ENCODE results near the gene ATXN7L1. TPM values are rescaled to one million over a fixed set of nuclear protein-coding genes. Genes with fewer than 3 reads are reported as not detected.

Gene ATXN7L1
- total and polyA plus RNA-seq, 9 donors, result 5.0 to 17.6 (median 11.4) TPM

DNA sequence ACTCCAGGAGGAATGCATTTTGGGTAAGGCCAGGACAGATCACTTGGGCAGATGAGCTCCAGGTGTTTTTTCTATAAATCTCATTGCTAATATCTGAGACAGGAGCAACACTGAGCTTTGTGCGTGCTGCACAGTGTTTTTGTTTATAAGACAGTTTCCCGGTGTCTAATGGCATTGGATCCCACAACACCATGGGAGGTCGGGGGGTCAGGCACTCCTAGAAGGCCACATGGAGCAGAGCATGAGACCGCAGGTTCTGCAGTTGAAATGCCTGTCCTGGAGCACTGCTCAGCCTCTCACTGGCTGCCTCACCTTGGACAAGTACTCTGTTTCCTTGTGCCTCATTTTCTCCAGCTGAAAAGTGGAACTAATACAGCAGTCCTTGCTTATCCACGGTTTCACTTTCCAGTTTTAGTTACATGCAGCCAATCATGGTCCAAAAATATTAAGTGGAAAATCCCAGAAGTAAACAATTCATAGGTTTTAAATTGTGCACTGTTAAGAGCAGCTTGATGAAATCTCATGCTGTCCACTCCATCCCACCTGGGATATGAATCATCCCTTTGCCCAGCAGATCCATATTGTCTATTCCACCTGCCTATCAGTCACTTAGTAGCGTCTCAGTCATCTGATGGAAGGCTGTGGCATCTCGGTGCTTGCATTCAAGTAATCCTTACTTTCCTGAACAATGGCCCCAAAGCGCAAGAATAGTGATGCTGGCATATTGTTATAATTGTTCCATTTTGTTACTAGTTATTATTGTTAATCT, 35.2 kb downstream of the ATXN7L1 start:
- TF ChIP-seq EP300 (IDR thresholded peaks at IDR 0.05) (no peak), POLR2A (IDR thresholded peaks at IDR 0.05) (no peak)
- TF ChIP-seq, protein P1, sequence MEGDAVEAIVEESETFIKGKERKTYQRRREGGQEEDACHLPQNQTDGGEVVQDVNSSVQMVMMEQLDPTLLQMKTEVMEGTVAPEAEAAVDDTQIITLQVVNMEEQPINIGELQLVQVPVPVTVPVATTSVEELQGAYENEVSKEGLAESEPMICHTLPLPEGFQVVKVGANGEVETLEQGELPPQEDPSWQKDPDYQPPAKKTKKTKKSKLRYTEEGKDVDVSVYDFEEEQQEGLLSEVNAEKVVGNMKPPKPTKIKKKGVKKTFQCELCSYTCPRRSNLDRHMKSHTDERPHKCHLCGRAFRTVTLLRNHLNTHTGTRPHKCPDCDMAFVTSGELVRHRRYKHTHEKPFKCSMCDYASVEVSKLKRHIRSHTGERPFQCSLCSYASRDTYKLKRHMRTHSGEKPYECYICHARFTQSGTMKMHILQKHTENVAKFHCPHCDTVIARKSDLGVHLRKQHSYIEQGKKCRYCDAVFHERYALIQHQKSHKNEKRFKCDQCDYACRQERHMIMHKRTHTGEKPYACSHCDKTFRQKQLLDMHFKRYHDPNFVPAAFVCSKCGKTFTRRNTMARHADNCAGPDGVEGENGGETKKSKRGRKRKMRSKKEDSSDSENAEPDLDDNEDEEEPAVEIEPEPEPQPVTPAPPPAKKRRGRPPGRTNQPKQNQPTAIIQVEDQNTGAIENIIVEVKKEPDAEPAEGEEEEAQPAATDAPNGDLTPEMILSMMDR (IDR thresholded peaks at IDR 0.05), result no peak
- no peak overlapping the region for H3K4me3 ChIP-seq
- WGBS, 3 donors, result 56 to 72% (median 64%) methylated on average over 8 of the region's 8 CpGs
- intact Hi-C loops (cut with DNase I), result no loop called here
- DNase-seq, result no peak
- no peaks in the 10 kb centered on the region for H3K9me3 ChIP-seq
- no peaks in the 10 kb centered on the region for H3K27me3 ChIP-seq
- H3K27ac ChIP-seq, result no peak overlapping the region
- no peaks in the 10 kb centered on the region for H3K36me3 ChIP-seq
- peaks cover 7% of the 10 kb centered on the region for H3K4me1 ChIP-seq (ENCODE audit: insufficient read depth)

DNA sequence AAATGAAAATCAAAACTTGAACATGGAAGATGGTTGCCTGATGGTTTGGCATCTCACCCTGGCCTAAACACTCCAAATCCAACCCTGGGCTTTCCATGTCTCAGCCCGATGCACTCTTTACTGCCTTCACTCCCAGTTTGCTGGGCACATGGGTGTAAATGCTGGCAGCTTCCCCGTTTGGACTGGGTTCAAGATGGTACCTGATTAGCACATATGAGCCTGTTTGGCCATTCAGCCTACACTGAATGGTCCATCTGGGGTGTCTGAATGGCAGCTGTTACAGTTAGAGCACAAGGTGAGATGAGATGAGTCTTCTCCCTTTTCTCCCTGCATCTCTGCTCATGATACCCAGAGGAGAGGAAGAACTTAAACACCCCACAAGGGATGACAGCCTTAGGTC, 37.1 kb downstream of the ATXN7L1 start:
- WGBS, 3 donors, result 58 to 65% (median 58%) methylated on average over 2 of the region's 2 CpGs
- H3K27me3 ChIP-seq, result no peaks in the 10 kb centered on the region
- peaks cover 7% of the 10 kb centered on the region for H3K4me1 ChIP-seq (ENCODE audit: insufficient read depth)
- DNase-seq, result no peak
- H3K27ac ChIP-seq, result no peak overlapping the region
- H3K36me3 ChIP-seq, result no peaks in the 10 kb centered on the region
- H3K4me3 ChIP-seq, result no peak overlapping the region
- no peaks in the 10 kb centered on the region for H3K9me3 ChIP-seq
- no peak for TF ChIP-seq POLR2A (IDR thresholded peaks at IDR 0.05)
- no peak for TF ChIP-seq EP300 (IDR thresholded peaks at IDR 0.05)
- TF ChIP-seq, protein P1 (IDR thresholded peaks at IDR 0.05), result no peak
- intact Hi-C loops (cut with DNase I), result no loop called here

DNA sequence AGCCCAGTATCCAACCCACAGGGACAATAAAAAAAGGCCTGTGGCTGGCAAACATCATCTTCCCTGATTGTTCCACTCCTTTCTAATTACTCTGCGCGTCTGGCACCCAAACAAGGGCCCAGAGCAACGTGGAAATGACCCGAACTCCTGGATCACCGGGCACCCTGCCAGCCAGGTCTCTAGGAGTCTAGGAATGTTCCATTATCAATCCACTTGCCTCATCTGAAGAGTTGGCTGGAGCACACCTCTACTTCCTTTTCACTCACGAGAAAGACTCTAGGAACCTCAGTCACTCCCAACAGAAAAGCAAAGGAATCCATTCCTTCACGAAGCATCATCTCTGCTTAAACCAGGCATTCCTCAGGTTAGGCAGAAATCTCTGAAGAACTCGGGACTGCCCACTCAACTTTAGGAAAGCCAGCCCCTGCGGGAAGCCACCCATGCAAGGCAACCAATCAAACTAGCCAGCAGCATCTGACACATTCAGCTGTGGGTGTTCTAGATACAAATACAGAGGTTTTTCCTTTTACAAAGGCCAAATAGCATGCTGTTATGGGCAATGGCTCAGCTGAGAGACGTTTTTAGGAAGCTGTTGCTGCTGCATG, 37.7 kb downstream of the ATXN7L1 start:
- no peak overlapping the region for H3K4me3 ChIP-seq
- no peak overlapping the region for H3K27ac ChIP-seq
- no peaks in the 10 kb centered on the region for H3K36me3 ChIP-seq
- WGBS, 3 donors, result 15 to 18% (median 15%) methylated on average over 10 of the region's 10 CpGs
- H3K27me3 ChIP-seq, result no peaks in the 10 kb centered on the region
- TF ChIP-seq, protein P1 (IDR thresholded peaks at IDR 0.05), result no peak
- no peak for TF ChIP-seq EP300 (IDR thresholded peaks at IDR 0.05)
- TF ChIP-seq POLR2A (IDR thresholded peaks at IDR 0.05), result no peak
- DNase-seq, result peak; percentile 27 to 58 (median 37)
- no peaks in the 10 kb centered on the region for H3K9me3 ChIP-seq
- peaks cover 7% of the 10 kb centered on the region for H3K4me1 ChIP-seq (ENCODE audit: insufficient read depth)
- intact Hi-C loops (cut with DNase I), result no loop called here

DNA sequence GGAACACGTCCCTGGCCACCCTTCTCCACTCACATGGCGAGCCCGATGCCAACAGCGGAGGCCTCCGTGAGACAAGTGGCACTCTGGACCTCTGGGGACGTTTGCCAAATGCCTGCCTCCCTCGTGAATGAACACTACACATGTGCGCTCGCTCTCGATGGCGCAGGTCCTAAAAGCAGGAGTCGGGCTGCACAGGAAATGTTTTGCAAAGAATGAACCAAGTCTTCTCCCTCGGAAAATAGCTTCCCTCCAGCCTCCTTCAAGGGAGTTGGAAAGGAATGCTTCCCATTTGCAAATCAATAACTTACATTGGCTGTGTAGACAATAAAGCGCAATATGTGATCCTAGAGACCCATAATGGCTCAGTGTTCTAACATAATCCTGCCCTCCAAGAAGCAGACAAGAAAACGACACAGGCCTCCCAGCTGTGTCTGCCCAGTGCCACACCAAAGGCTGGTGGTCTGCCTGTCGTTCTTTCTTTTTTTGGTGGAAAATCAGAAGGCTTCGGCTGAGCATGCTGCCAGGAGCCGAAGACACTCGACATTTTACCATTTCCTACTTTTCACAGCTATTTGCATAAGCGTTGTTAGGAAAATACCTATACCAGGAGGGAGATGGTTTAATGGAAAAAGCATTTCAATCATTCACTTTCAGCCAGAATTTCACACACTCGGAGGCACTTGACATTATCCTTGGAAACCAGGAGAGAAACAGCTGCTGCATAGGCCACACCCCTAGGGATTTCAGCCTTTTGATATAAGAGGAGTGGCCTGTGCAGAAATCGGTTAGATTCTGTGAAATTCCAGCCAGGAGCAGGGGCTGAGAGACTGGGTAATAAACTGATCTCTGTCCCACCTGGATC, 38.4 kb downstream of the ATXN7L1 start:
- DNase-seq, result no peak
- WGBS, 3 donors, result 83 to 85% (median 83%) methylated on average over 22 of the region's 22 CpGs
- Histone ChIP-seq H3K4me1 (ENCODE audit: insufficient read depth) (peaks cover 7% of the 10 kb centered on the region), H3K27me3 (no peaks in the 10 kb centered on the region), H3K36me3 (no peaks in the 10 kb centered on the region), H3K27ac (no peak overlapping the region), H3K9me3 (no peaks in the 10 kb centered on the region), H3K4me3 (no peak overlapping the region)
- TF ChIP-seq POLR2A (IDR thresholded peaks at IDR 0.05) (no peak), EP300 (IDR thresholded peaks at IDR 0.05) (no peak)
- TF ChIP-seq, protein P1 (IDR thresholded peaks at IDR 0.05), result no peak
- intact Hi-C loops (cut with DNase I), result no loop called here
